ENCODE data around the gene SLC5A10. TPM values are rescaled to one million over a fixed set of nuclear protein-coding genes. Genes with fewer than 3 reads are reported as not detected.

Gene SLC5A10
- polyA plus RNA-seq, 3 donors = 0.10 to 0.17 (median 0.12) TPM

DNA sequence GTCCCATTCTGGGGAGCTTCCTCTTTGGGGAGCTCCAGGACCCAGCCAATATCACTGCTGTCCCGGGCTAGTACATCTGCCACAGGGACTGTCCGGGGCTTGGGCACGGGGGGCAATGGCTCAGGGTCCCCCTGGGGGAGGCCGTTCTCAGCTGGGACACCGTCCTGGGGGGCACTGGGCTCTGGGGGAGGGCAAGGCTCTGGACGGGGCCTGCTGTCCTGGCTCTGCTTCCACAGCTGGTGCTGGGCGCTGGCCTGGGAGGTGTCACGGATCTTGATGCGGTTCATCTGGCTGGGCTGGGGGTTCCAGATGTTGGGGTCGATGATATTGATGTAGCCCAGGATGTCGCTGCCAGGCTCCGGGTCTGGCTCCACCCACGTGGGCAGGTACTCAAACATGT lies 26.1 kb downstream of the SLC5A10 start:
- H3K36me3 Mint-ChIP-seq = no peaks in the 10 kb centered on the region
- TF ChIP-seq, protein P1, sequence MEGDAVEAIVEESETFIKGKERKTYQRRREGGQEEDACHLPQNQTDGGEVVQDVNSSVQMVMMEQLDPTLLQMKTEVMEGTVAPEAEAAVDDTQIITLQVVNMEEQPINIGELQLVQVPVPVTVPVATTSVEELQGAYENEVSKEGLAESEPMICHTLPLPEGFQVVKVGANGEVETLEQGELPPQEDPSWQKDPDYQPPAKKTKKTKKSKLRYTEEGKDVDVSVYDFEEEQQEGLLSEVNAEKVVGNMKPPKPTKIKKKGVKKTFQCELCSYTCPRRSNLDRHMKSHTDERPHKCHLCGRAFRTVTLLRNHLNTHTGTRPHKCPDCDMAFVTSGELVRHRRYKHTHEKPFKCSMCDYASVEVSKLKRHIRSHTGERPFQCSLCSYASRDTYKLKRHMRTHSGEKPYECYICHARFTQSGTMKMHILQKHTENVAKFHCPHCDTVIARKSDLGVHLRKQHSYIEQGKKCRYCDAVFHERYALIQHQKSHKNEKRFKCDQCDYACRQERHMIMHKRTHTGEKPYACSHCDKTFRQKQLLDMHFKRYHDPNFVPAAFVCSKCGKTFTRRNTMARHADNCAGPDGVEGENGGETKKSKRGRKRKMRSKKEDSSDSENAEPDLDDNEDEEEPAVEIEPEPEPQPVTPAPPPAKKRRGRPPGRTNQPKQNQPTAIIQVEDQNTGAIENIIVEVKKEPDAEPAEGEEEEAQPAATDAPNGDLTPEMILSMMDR (IDR thresholded peaks at IDR 0.05) = no peak
- no peaks in the 10 kb centered on the region for H3K36me3 ChIP-seq (replicated peaks in 1 of 2; ENCODE audit: control insufficient read depth in 1 of 2, insufficient read depth in 2 of 2, low read length in 2 of 2)
- no peaks in the 10 kb centered on the region for H3K79me2 ChIP-seq (ENCODE audit: insufficient read depth, low read length)
- H4K20me1 ChIP-seq (ENCODE audit: insufficient read depth, low read length) = no peaks in the 10 kb centered on the region
- H3K4me3 Mint-ChIP-seq = no peak overlapping the region
- H3K27me3 ChIP-seq (ENCODE audit: control insufficient read depth in 2 of 2, insufficient read depth in 2 of 2, low read length in 2 of 2) = no peaks in the 10 kb centered on the region
- no peak overlapping the region for H3K27ac Mint-ChIP-seq
- H3K4me1 Mint-ChIP-seq = peaks cover 4% of the 10 kb centered on the region
- no peak overlapping the region for H2AFZ ChIP-seq (ENCODE audit: insufficient read depth, low read depth, low read length, poor library complexity, severe bottlenecking)
- no peak overlapping the region for H3K4me3 ChIP-seq (replicated peaks in 1 of 3; ENCODE audit: low read depth in 2 of 3, low read length in 3 of 3)
- no peak overlapping the region for H3K9ac ChIP-seq (ENCODE audit: insufficient read depth, low read length, poor library complexity, severe bottlenecking)
- no peak overlapping the region for H3K4me2 ChIP-seq (replicated peaks; ENCODE audit: extremely low read depth, low read length, poor library complexity, severe bottlenecking)
- H3K9me3 ChIP-seq (replicated peaks in 1 of 2; ENCODE audit: control insufficient read depth in 1 of 2, insufficient read depth in 1 of 2, low read length in 2 of 2) = no peaks in the 10 kb centered on the region
- H3K27ac ChIP-seq (ENCODE audit: low read depth in 1 of 2, low read length in 2 of 2) = no peak overlapping the region
- WGBS (ENCODE audit: insufficient coverage) = 95% methylated on average over 13 of the region's 13 CpGs
- peaks cover 1 to 4% (median 2%) of the 10 kb centered on the region in 3 donors for H3K27me3 Mint-ChIP-seq (ENCODE audit: low read depth in 3 of 3)
- H3K4me1 ChIP-seq (ENCODE audit: control insufficient read depth in 1 of 2, insufficient read depth in 2 of 2, low read length in 2 of 2) = no peaks in the 10 kb centered on the region
- peaks cover 0 to 2% (median 0%) of the 10 kb centered on the region in 7 donors for H3K9me3 Mint-ChIP-seq
- intact Hi-C loops (cut with micrococcal nuclease) = loop anchor here in 1 of 2 donors (10.0 kb wide), 1 partner anchor 63 kb away; no protein-coding TSS in a partner anchor
- DNase-seq = no peak

DNA sequence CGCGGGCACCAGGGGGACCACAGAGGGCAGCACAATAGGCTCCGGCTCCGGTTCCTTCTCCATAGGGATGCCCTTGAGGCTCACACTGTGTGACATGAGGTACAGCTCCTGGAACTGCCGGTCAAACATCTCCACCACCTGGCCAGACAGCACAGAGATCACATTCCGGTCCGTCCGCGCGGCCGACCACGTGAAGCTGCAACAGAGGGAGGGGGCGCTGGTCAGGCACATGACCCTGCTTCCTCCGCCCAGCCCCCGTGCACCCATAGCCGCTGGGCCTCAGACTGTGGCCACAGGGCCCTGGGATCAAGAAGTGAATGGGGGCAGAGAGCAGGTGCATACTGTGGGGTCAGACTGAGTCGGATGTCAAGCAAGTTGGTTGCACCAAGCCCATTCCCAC lies 26.7 kb downstream of the SLC5A10 start:
- Mint-ChIP-seq H3K27ac (no peak overlapping the region), H3K9me3 (peaks cover 0 to 2% (median 0%) of the 10 kb centered on the region in 7 donors), H3K4me3 (no peak overlapping the region), H3K27me3 (ENCODE audit: low read depth in 3 of 3) (peaks cover 1 to 4% (median 3%) of the 10 kb centered on the region in 3 donors), H3K36me3 (no peaks in the 10 kb centered on the region), H3K4me1 (peaks cover 4% of the 10 kb centered on the region)
- TF ChIP-seq, protein P1 (IDR thresholded peaks at IDR 0.05) = no peak
- H3K79me2 ChIP-seq (ENCODE audit: insufficient read depth, low read length) = no peaks in the 10 kb centered on the region
- H3K27me3 ChIP-seq (ENCODE audit: control insufficient read depth in 2 of 2, insufficient read depth in 2 of 2, low read length in 2 of 2) = no peaks in the 10 kb centered on the region
- H4K20me1 ChIP-seq (ENCODE audit: insufficient read depth, low read length) = no peaks in the 10 kb centered on the region
- WGBS (ENCODE audit: insufficient coverage) = 94% methylated on average over 15 of the region's 17 CpGs
- H3K4me1 ChIP-seq (ENCODE audit: control insufficient read depth in 1 of 2, insufficient read depth in 2 of 2, low read length in 2 of 2) = no peaks in the 10 kb centered on the region
- no peak overlapping the region for H3K4me3 ChIP-seq (replicated peaks in 1 of 3; ENCODE audit: low read depth in 2 of 3, low read length in 3 of 3)
- no peaks in the 10 kb centered on the region for H3K9me3 ChIP-seq (replicated peaks in 1 of 2; ENCODE audit: control insufficient read depth in 1 of 2, insufficient read depth in 1 of 2, low read length in 2 of 2)
- no peaks in the 10 kb centered on the region for H3K36me3 ChIP-seq (replicated peaks in 1 of 2; ENCODE audit: control insufficient read depth in 1 of 2, insufficient read depth in 2 of 2, low read length in 2 of 2)
- intact Hi-C loops (cut with micrococcal nuclease) = loop anchor here in 1 of 2 donors (10.0 kb wide), 1 partner anchor 64 kb away; no protein-coding TSS in a partner anchor
- no peak for DNase-seq
- no peak overlapping the region for H3K4me2 ChIP-seq (replicated peaks; ENCODE audit: extremely low read depth, low read length, poor library complexity, severe bottlenecking)
- no peak overlapping the region for H3K27ac ChIP-seq (ENCODE audit: low read depth in 1 of 2, low read length in 2 of 2)
- H2AFZ ChIP-seq (ENCODE audit: insufficient read depth, low read depth, low read length, poor library complexity, severe bottlenecking) = no peak overlapping the region
- H3K9ac ChIP-seq (ENCODE audit: insufficient read depth, low read length, poor library complexity, severe bottlenecking) = no peak overlapping the region
